CD4-positive, alpha-beta T cell treated with Interleukin-17A for 4 hours (primary cell): ENCODE measurements around the gene RBM47.
"Not testable (repeated sequence)": the region's sequence is repeated elsewhere in the genome, so short reads cannot be mapped to it uniquely, and the experiment has no call there.

Experiments used
- DNase-seq: peaks from one replicate; pipeline ENCODE4 v3.0.0-alpha.2; 2020; ENCODE audit warnings: mixed read lengths

RBM47 gene

GRCh38 chr4:40585201-40585799 lies 44.4 kb downstream of the RBM47 start:
- no peak for DNase-seq

GRCh38 chr4:40584517-40585141 lies 45.0 kb downstream of the RBM47 start:
- no peak for DNase-seq

- DNase-seq: no peak
Measured at GRCh38 chr4:40583850-40584439, 45.7 kb downstream of the RBM47 start.

- no peak for DNase-seq
Measured at GRCh38 chr4:40582413-40582812, 47.3 kb downstream of the RBM47 start.

GRCh38 chr4:40581254-40582140 lies 48.2 kb downstream of the RBM47 start:
- no peak for DNase-seq

- DNase-seq: no peak
Measured at GRCh38 chr4:40579983-40580382, 49.7 kb downstream of the RBM47 start.

GRCh38 chr4:40577588-40578253 lies 51.9 kb downstream of the RBM47 start:
- no peak for DNase-seq

- no peak for DNase-seq
Measured at GRCh38 chr4:40576651-40577480, 52.8 kb downstream of the RBM47 start.

- no peak for DNase-seq
Measured at GRCh38 chr4:40575846-40576245, 53.8 kb downstream of the RBM47 start.

- DNase-seq: no peak
Measured at GRCh38 chr4:40573593-40574311, 55.9 kb downstream of the RBM47 start.

- no peak for DNase-seq
Measured at GRCh38 chr4:40572692-40573310, 56.9 kb downstream of the RBM47 start.

GRCh38 chr4:40571208-40571607 lies 58.5 kb downstream of the RBM47 start:
- no peak for DNase-seq

- DNase-seq: no peak
Measured at GRCh38 chr4:40570348-40571077, 59.2 kb downstream of the RBM47 start.

- DNase-seq: no peak
Measured at GRCh38 chr4:40564815-40565483, 64.7 kb downstream of the RBM47 start.

GRCh38 chr4:40564004-40564403 lies 65.7 kb downstream of the RBM47 start:
- no peak for DNase-seq

GRCh38 chr4:40563401-40563800 lies 66.3 kb downstream of the RBM47 start:
- DNase-seq: no peak

- no peak for DNase-seq
Measured at GRCh38 chr4:40562681-40563080, 67.0 kb downstream of the RBM47 start.

GRCh38 chr4:40562208-40562607 lies 67.5 kb downstream of the RBM47 start:
- DNase-seq: no peak

GRCh38 chr4:40561543-40562177 lies 68.0 kb downstream of the RBM47 start:
- DNase-seq: not testable (repeated sequence)
